ENCODE measurements around the gene FRY. TPM values are rescaled to one million over a fixed set of nuclear protein-coding genes. Genes with fewer than 3 reads are reported as not detected.
A peak's percentile ranks its signal among the peaks of the same experiment; 100 is the strongest.

FRY gene
- total and polyA plus RNA-seq, 9 of the 15 experiments (the other 6 are each of a cell fraction or from before 2014, with no cell fraction given) = 0.03 to 0.31 (median 0.11) TPM; not detected in 3

DNA sequence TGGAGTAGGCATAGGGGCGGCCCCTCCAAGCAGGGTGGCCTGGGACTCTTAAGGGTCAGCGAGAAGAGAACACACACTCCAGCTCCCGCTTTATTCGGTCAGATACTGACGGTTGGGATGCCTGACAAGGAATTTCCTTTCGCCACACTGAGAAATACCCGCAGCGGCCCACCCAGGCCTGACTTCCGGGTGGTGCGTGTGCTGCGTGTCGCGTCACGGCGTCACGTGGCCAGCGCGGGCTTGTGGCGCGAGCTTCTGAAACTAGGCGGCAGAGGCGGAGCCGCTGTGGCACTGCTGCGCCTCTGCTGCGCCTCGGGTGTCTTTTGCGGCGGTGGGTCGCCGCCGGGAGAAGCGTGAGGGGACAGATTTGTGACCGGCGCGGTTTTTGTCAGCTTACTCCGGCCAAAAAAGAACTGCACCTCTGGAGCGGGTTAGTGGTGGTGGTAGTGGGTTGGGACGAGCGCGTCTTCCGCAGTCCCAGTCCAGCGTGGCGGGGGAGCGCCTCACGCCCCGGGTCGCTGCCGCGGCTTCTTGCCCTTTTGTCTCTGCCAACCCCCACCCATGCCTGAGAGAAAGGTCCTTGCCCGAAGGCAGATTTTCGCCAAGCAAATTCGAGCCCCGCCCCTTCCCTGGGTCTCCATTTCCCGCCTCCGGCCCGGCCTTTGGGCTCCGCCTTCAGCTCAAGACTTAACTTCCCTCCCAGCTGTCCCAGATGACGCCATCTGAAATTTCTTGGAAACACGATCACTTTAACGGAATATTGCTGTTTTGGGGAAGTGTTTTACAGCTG lies 283.9 kb downstream of the FRY start, which contains the start of the genes BRCA2 and ZAR1L (continued):
- TF ChIP-seq E2F6 (IDR thresholded peaks at IDR 0.05; ENCODE audit: borderline replicate concordance in 1 of 2, extremely low read depth in 1 of 2, insufficient read depth in 1 of 2, insufficient read length in 1 of 2, low read depth in 1 of 2, low read length in 1 of 2, poor library complexity in 1 of 2, severe bottlenecking in 1 of 2) (peak; percentile 84 to 97), BCOR (IDR thresholded peaks at IDR 0.05) (no peak), ZNF589 (CRISPR knock-in tag; IDR thresholded peaks at IDR 0.05; ENCODE audit: low read depth) (no peak), SIN3A (IDR thresholded peaks at IDR 0.05; ENCODE audit: borderline replicate concordance in 2 of 2, control insufficient read depth in 1 of 2, low read depth in 2 of 2, low read length in 2 of 2) (peak in 1 of 2 experiments; percentile 28; a peak in 2 of 4 replicates), SUPT5H (IDR thresholded peaks at IDR 0.05) (peak; percentile 88), STAT6 (CRISPR knock-in tag; IDR thresholded peaks at IDR 0.05) (no peak), MNT (conservative IDR thresholded peaks at IDR 0.05) (peak; percentile 74 to 80), CREBBP (IDR thresholded peaks at IDR 0.05; ENCODE audit: low read depth, low read length) (no peak), NR1H2 (CRISPR knock-in tag; IDR thresholded peaks at IDR 0.05) (no peak), DIDO1 (tag; IDR thresholded peaks at IDR 0.05; ENCODE audit: low read depth) (peak; percentile 71), ZMIZ1 (IDR thresholded peaks at IDR 0.05; ENCODE audit: low read depth in 2 of 2, low read length in 2 of 2) (0 out of 4 replicates have a peak, but pooled peaks of 1 of the 2 experiments have one; percentile 37), LCOR (CRISPR knock-in tag; IDR thresholded peaks at IDR 0.05) (peak; percentile 61; the same call in 1 of the 2 replicates), GABPA (tag; conservative IDR thresholded peaks at IDR 0.05; ENCODE audit: low read depth) (peak; percentile 74), CBFA2T2 (conservative IDR thresholded peaks at IDR 0.05) (peak; percentile 56)

Measured in K562 (cell line).